Parathyroid adenoma (tissue), 2 donors: ENCODE measurements around the gene ADM.

Experiments used
- H2AFZ ChIP-seq: fragments of 300-600 bp; sonication (generic); one replicate; pipeline ENCODE4 v1.7.0; 2017; ENCODE audit warnings: antibody characterized with exemption, mild to moderate bottlenecking
- H3K27ac ChIP-seq: fragments of 300-600 bp; sonication (generic); one replicate; pipeline ENCODE4 v1.7.0; 2017
- H3K27me3 ChIP-seq: fragments of 300-600 bp; sonication (generic); one replicate; pipeline ENCODE4 v1.7.0; 2017; ENCODE audit warnings: low read length; ENCODE audit not compliant: control insufficient read depth, insufficient read depth
- H3K36me3 ChIP-seq: fragments of 300-600 bp; sonication (generic); one replicate; pipeline ENCODE4 v1.7.0; 2017; ENCODE audit warnings: low read length; ENCODE audit not compliant: control insufficient read depth, insufficient read depth
- H3K4me1 ChIP-seq: fragments of 300-600 bp; sonication (generic); one replicate; pipeline ENCODE4 v1.7.0; 2017; ENCODE audit warnings: control low read depth
- H3K4me2 ChIP-seq: fragments of 300-600 bp; sonication (generic); one replicate; pipeline ENCODE4 v1.7.0; 2017; ENCODE audit warnings: low read length
- H3K4me3 ChIP-seq: fragments of 300-600 bp; sonication (generic); one replicate; pipeline ENCODE4 v1.7.0; 2017; ENCODE audit warnings: low read depth, low read length
- H3K79me2 ChIP-seq: fragments of 300-600 bp; sonication (generic); one replicate; pipeline ENCODE4 v1.7.0; 2017; ENCODE audit warnings: control low read depth
- H3K9ac ChIP-seq: fragments of 300-600 bp; sonication (generic); one replicate; pipeline ENCODE4 v1.7.0; 2017; ENCODE audit warnings: mild to moderate bottlenecking
- H3K9me3 ChIP-seq: fragments of 300-600 bp; sonication (generic); one replicate; pipeline ENCODE4 v1.7.0; 2017; ENCODE audit warnings: low read length; ENCODE audit not compliant: control insufficient read depth
- CTCF ChIP-seq: fragments of 300-600 bp; sonication (generic); IDR thresholded peaks from one replicate; pipeline ENCODE4 v1.7.0; 2017; ENCODE audit warnings: antibody characterized with exemption, mild to moderate bottlenecking
- donor health status: primary hyperparathyroidism.

The ADM gene

GRCh38 chr11:10319702-10320558 lies 15.1 kb downstream of the ADM start:
- Histone ChIP-seq H3K4me3 (no peak overlapping the region), H2AFZ (no peak overlapping the region), H3K27me3 (no peaks in the 10 kb centered on the region), H3K9ac (no peak overlapping the region), H3K4me1 (peaks cover 5% of the 10 kb centered on the region), H3K36me3 (no peaks in the 10 kb centered on the region), H3K9me3 (no peaks in the 10 kb centered on the region), H3K4me2 (no peak overlapping the region), H3K79me2 (no peaks in the 10 kb centered on the region), H3K27ac (no peak overlapping the region)
- no peak for TF ChIP-seq CTCF

GRCh38 chr11:10320736-10321465 lies 16.0 kb downstream of the ADM start:
- no peak overlapping the region for H3K4me3 ChIP-seq
- H3K27me3 ChIP-seq, result no peaks in the 10 kb centered on the region
- H3K9ac ChIP-seq, result no peak overlapping the region
- no peak for TF ChIP-seq CTCF
- H3K4me2 ChIP-seq, result no peak overlapping the region
- no peak overlapping the region for H2AFZ ChIP-seq
- no peaks in the 10 kb centered on the region for H3K9me3 ChIP-seq
- H3K27ac ChIP-seq, result no peak overlapping the region
- H3K36me3 ChIP-seq, result no peaks in the 10 kb centered on the region
- no peaks in the 10 kb centered on the region for H3K79me2 ChIP-seq
- H3K4me1 ChIP-seq, result peaks cover 5% of the 10 kb centered on the region

- no peaks in the 10 kb centered on the region for H3K36me3 ChIP-seq
- H3K4me3 ChIP-seq, result no peak overlapping the region
- no peak overlapping the region for H3K4me2 ChIP-seq
- no peak for TF ChIP-seq CTCF
- peak overlapping the region; percentile 28 for H2AFZ ChIP-seq
- H3K9me3 ChIP-seq, result no peaks in the 10 kb centered on the region
- no peak overlapping the region for H3K9ac ChIP-seq
- no peak overlapping the region for H3K27ac ChIP-seq
- H3K79me2 ChIP-seq, result no peaks in the 10 kb centered on the region
- H3K4me1 ChIP-seq, result peaks cover 7% of the 10 kb centered on the region
- no peaks in the 10 kb centered on the region for H3K27me3 ChIP-seq
Observed at GRCh38 chr11:10322401-10322800, 17.5 kb downstream of the ADM start.

DNA sequence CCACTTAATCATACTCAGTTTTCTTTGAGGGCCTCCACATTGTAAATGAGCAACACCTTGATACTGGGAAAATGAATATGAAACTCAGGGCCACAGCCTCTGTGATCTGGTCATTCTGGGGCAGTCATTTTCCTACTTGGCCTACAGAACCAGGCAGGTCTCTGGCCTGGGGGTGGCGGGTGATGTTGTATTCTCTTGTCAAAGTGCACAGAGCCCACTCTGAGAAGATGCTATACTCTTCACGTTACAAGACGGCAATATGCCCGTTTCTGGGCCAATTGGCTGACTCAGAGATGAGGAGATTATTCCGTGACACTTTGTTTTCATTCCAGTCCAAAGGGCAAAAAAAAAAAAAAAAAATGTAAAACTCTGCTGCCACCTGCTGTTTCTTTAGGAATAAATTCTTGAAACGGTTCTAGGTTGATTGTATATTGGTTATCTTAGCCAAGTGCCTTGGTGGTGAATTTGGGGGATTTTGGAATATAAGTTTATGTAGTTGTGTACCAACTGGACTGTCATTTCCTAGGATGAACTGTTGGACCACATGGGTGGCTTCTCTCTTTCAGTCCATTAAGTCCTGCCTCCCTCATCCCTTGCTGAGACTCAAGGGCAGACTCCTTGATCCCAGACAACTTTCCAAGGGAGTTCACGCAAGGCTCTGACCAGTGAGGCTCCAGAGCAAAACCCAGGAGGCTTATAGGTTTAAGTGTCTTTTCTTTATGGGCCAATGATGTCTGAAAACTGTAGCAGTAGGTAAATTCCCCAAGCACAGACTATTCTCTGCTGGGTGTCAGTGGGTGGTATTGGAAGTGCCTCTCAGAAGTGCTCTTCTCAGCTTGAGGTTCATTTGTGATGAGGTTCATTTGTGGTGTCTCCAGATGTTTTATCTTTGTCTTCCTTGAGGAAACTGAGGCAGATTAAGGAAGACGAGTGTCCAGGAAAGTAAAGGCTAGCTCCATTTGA lies 18.2 kb downstream of the ADM start:
- H3K4me3 ChIP-seq, result no peak overlapping the region
- H3K36me3 ChIP-seq, result no peaks in the 10 kb centered on the region
- H3K4me1 ChIP-seq, result peaks cover 8% of the 10 kb centered on the region
- no peaks in the 10 kb centered on the region for H3K9me3 ChIP-seq
- no peak overlapping the region for H3K9ac ChIP-seq
- no peaks in the 10 kb centered on the region for H3K27me3 ChIP-seq
- no peak overlapping the region for H3K27ac ChIP-seq
- H3K79me2 ChIP-seq, result no peaks in the 10 kb centered on the region
- H2AFZ ChIP-seq, result no peak overlapping the region
- peak; percentile 49 for TF ChIP-seq CTCF
- peak overlapping the region; percentile 37 for H3K4me2 ChIP-seq
